Body of pancreas (tissue), 4 donors: ENCODE data around the gene DNAAF8. TPM values are rescaled to one million over a fixed set of nuclear protein-coding genes. Genes with fewer than 3 reads are reported as not detected.

Source experiments
- ATAC-seq: fragments of 150-250 bp; one replicate; pipeline ENCODE4 v1.9.1; 2016
- DNase-seq, 4 donors: peaks; one replicate each; pipeline ENCODE4 v3.0.0-alpha.2; 2019
- H3K27ac ChIP-seq, 4 donors: fragments of 200-600 bp; sonication (generic); 1 replicate in 3 of 4; 2 replicates in 1 of 4; pipeline versions ENCODE4 v1.5.1 to v1.6.1; 2016 to 2019; ENCODE audit warnings: mild to moderate bottlenecking in 1 of 4, mixed read lengths in 1 of 4, moderate library complexity in 1 of 4
- H3K27me3 ChIP-seq, 2 donors: fragments of 200-600 bp; sonication (generic); one replicate each; pipeline ENCODE4 v1.6.0; 2016; ENCODE audit warnings: mild to moderate bottlenecking in 1 of 2
- H3K36me3 ChIP-seq, 2 donors: fragments of 200-600 bp; sonication (generic); replicated peaks in 1 of 2; 2 replicates each; pipeline ENCODE4 v1.5.1; 2016; ENCODE audit warnings: low read depth in 2 of 2; ENCODE audit not compliant: insufficient read depth in 1 of 2
- H3K4me1 ChIP-seq: fragments of 200-600 bp; sonication (generic); one replicate; pipeline ENCODE4 v1.6.0; 2016
- H3K4me3 ChIP-seq, 2 donors: fragments of 200-600 bp; sonication (generic); 1 replicate in 1 of 2; 2 replicates in 1 of 2; pipeline ENCODE4 v1.5.1; 2016 to 2019
- H3K9me3 ChIP-seq, 3 donors: fragments of 200-600 bp; sonication (generic); 1 replicate in 2 of 3; 2 replicates in 1 of 3; pipeline ENCODE4 v1.5.1; 2016
- CTCF ChIP-seq, 7 experiments: fragments of 450-650 bp in 4 of 7; fragments of 200-600 bp in 3 of 7; sonication (generic) in 3 of 7; IDR thresholded peaks; one replicate each; pipeline ENCODE4 v1.5.1; 2016 to 2019; ENCODE audit warnings: antibody characterized with exemption in 7 of 7
- POLR2A ChIP-seq, 3 donors: fragments of 450-650 bp; IDR thresholded peaks; one replicate each; pipeline ENCODE4 v1.6.1; 2016; ENCODE audit warnings: antibody characterized with exemption in 3 of 3, mild to moderate bottlenecking in 2 of 3
- WGBS, 2 donors: methylation state at CpG; one replicate each; pipeline ENCODE4 v1.1.5; 2017; 5-methylcytosine and 5-hydroxymethylcytosine counted together
- intact Hi-C: fragments of 100-400 bp; cut with DNase I; formaldehyde crosslinking; loops from one replicate; pipeline ENCODE4 v1.15.1; 2023
- total RNA-seq, 2 donors: library from RNA; depleted of rRNA; stranded (reverse); fragments of >200 nt; gene quantifications; one replicate each; pipeline ENCODE4 v1.1.0, GENCODE V29; 2016

The DNAAF8 gene
- total RNA-seq, 2 donors from 2014 or later = under 0.01 to 0.26 TPM

- H3K27ac ChIP-seq = no peak overlapping the region
- H3K4me1 ChIP-seq = peaks cover 9% of the 10 kb centered on the region
- 63 to 76% methylated on average over 2 to 5 of the region's 5 CpGs for WGBS, 2 donors
- H3K9me3 ChIP-seq = no peaks in the 10 kb centered on the region
- no peak overlapping the region for H3K4me3 ChIP-seq
- intact Hi-C loops = no loop called here
- DNase-seq (no peak), ATAC-seq (no peak)
- no peaks in the 10 kb centered on the region for H3K27me3 ChIP-seq
- no peak for TF ChIP-seq CTCF (IDR thresholded peaks at IDR 0.05)
- no peak for TF ChIP-seq POLR2A (IDR thresholded peaks at IDR 0.05)
- peaks cover 0 to 3% of the 10 kb centered on the region in 2 donors for H3K36me3 ChIP-seq
Measured at GRCh38 chr16:4718466-4718865, 15.9 kb upstream of the DNAAF8 start.

DNA sequence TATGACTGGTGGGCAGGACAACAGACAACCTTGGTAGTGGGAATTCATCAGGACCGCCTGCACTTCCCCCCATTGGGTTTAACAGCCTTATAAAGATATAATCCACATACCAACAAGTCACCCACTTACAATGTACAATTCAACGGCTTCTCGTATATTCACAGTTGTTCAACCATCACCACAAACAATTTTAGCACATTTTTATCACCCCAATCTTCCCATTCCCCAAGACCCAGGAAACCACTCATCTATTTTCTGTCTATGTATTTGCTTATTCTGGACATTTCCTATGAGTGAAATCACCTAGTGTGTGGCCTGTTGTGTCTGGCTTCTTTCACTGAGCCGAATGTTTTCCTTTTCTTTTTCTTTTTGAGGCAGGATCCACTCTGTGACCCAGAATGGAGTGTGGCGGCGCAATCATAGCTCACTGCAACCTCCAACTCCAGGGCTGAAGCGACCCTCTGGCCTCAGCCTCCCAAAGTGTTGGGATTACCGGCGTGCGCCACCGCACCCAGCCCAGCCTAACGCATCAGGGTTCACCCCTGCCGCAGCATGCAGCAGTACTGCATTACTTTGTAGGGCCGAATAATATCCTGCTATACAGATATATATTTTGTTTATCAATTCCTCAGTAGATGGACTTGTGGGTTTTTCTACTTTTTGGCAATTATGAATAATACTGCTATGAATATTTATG lies 11.1 kb upstream of the DNAAF8 start:
- Histone ChIP-seq H3K27me3 (no peaks in the 10 kb centered on the region), H3K4me3 (no peak overlapping the region), H3K36me3 (peaks cover 0 to 8% of the 10 kb centered on the region in 2 donors), H3K4me1 (no peaks in the 10 kb centered on the region), H3K27ac (no peak overlapping the region), H3K9me3 (no peaks in the 10 kb centered on the region)
- intact Hi-C loops = no loop called here
- DNase-seq (no peak), ATAC-seq (no peak)
- TF ChIP-seq CTCF (IDR thresholded peaks at IDR 0.05) (no peak), POLR2A (IDR thresholded peaks at IDR 0.05) (no peak)
- WGBS, 2 donors = 93 to 97% methylated on average over 14 of the region's 14 CpGs

GRCh38 chr16:4724661-4725270 lies 9.6 kb upstream of the DNAAF8 start:
- no peak overlapping the region for H3K4me3 ChIP-seq
- ATAC-seq (no peak), DNase-seq (no peak)
- TF ChIP-seq CTCF (IDR thresholded peaks at IDR 0.05) (no peak), POLR2A (IDR thresholded peaks at IDR 0.05) (no peak)
- H3K36me3 ChIP-seq = peaks cover 0 to 8% of the 10 kb centered on the region in 2 donors
- no peaks in the 10 kb centered on the region for H3K9me3 ChIP-seq
- no peaks in the 10 kb centered on the region for H3K4me1 ChIP-seq
- no peak overlapping the region for H3K27ac ChIP-seq
- no peaks in the 10 kb centered on the region for H3K27me3 ChIP-seq
- intact Hi-C loops = no loop called here
- WGBS, 2 donors = 86 to 90% methylated on average over 11 of the region's 11 CpGs

DNA sequence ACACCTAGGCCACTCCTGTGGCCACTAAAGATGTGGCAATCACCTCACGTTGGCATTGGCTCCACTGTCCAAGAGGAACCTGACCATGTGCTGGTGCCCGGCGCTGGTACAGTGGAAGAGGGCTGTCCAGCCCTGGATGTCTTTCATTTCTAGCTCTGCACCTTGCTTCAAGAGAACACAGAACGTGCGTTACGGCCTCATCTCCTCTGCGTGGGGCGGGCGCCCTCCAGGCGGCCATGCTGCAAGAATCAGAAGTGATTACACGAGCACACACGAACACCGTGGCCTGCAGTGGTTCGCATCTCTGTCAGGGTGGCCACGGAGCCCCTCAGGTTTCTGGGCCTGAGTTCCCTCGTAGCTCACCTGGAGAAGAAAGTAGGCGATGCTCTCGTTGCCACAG lies 7.7 kb upstream of the DNAAF8 start:
- no peak overlapping the region for H3K27ac ChIP-seq
- no peaks in the 10 kb centered on the region for H3K27me3 ChIP-seq
- ATAC-seq (no peak), DNase-seq (no peak)
- intact Hi-C loops = no loop called here
- TF ChIP-seq CTCF (IDR thresholded peaks at IDR 0.05) (no peak), POLR2A (IDR thresholded peaks at IDR 0.05) (no peak)
- WGBS, 2 donors = 88 to 95% methylated on average over 16 to 18 of the region's 18 CpGs
- H3K9me3 ChIP-seq = no peaks in the 10 kb centered on the region
- peaks cover 0 to 10% of the 10 kb centered on the region in 2 donors for H3K36me3 ChIP-seq
- no peak overlapping the region for H3K4me3 ChIP-seq
- no peaks in the 10 kb centered on the region for H3K4me1 ChIP-seq

- Histone ChIP-seq H3K36me3 (peaks cover 0 to 10% of the 10 kb centered on the region in 2 donors), H3K9me3 (no peaks in the 10 kb centered on the region), H3K27me3 (no peaks in the 10 kb centered on the region), H3K4me1 (peaks cover 4% of the 10 kb centered on the region), H3K4me3 (no peak overlapping the region), H3K27ac (no peak overlapping the region)
- 91 to 97% methylated on average over 6 to 8 of the region's 8 CpGs for WGBS, 2 donors
- no peak for ATAC-seq
- DNase-seq = no peak
- no peak for TF ChIP-seq POLR2A (IDR thresholded peaks at IDR 0.05)
- no peak for TF ChIP-seq CTCF (IDR thresholded peaks at IDR 0.05)
- intact Hi-C loops = no loop called here
Measured at GRCh38 chr16:4728676-4729075, 5.7 kb upstream of the DNAAF8 start.
